HepG2 (cell line): Measurements from ENCODE around the gene NUP58. TPM values are rescaled to one million over a fixed set of nuclear protein-coding genes. Genes with fewer than 3 reads are reported as not detected.

Experiments used
- BRD4 ChIP-seq: sonication (generic); formaldehyde crosslinking; IDR thresholded peaks from 2 replicates; pipeline ENCODE4 v1.4.0; 2020; ENCODE audit warnings: missing genetic modification reagents
- DPF2 ChIP-seq: sonication (generic); formaldehyde crosslinking; IDR thresholded peaks from 2 replicates; pipeline ENCODE4 v1.4.0; 2020; ENCODE audit warnings: mild to moderate bottlenecking, low read depth, missing genetic modification reagents, borderline replicate concordance
- ELF1 ChIP-seq: sonication (generic); formaldehyde crosslinking; IDR thresholded peaks from 2 replicates; pipeline ENCODE4 v1.4.0; 2020; ENCODE audit warnings: missing genetic modification reagents
- ETV5 ChIP-seq: IDR thresholded peaks from 2 replicates; pipeline ENCODE4 v1.6.1; 2018; ENCODE audit warnings: missing biosample characterization, missing genetic modification reagents, inconsistent platforms, borderline replicate concordance
- HNF4A ChIP-seq: sonication (generic); formaldehyde crosslinking; IDR thresholded peaks from 2 replicates; pipeline ENCODE4 v1.4.0; 2020; ENCODE audit warnings: missing genetic modification reagents
- KDM1A ChIP-seq: IDR thresholded peaks from 2 replicates; pipeline ENCODE4 v1.6.1; 2016; ENCODE audit warnings: missing compliant biosample characterization
- SALL1 ChIP-seq: sonication (generic); formaldehyde crosslinking; IDR thresholded peaks from 2 replicates; pipeline ENCODE4 v1.8.0; 2022; ENCODE audit warnings: mild to moderate bottlenecking, missing genetic modification reagents
- SPEN ChIP-seq: sonication (generic); formaldehyde crosslinking; IDR thresholded peaks from 2 replicates; pipeline ENCODE4 v1.5.1; 2020; ENCODE audit warnings: low read depth, mild to moderate bottlenecking, missing genetic modification reagents
- ZNF33A ChIP-seq: sonication (generic); formaldehyde crosslinking; IDR thresholded peaks from 2 replicates; pipeline ENCODE4 v1.5.1; 2020; ENCODE audit warnings: missing genetic modification reagents, mild to moderate bottlenecking, moderate library complexity, borderline replicate concordance
- ZNF615 ChIP-seq: sonication (generic); formaldehyde crosslinking; IDR thresholded peaks from 2 replicates; pipeline ENCODE4 v1.5.0; 2020; ENCODE audit warnings: mild to moderate bottlenecking, missing genetic modification reagents, borderline replicate concordance
- ZNF678 ChIP-seq: sonication (generic); formaldehyde crosslinking; IDR thresholded peaks from 2 replicates; pipeline ENCODE4 v1.4.0; 2020; ENCODE audit warnings: mild to moderate bottlenecking, missing genetic modification reagents
- ZSCAN9 ChIP-seq: IDR thresholded peaks from 2 replicates; pipeline ENCODE4 v1.6.1; 2016; ENCODE audit warnings: borderline replicate concordance
- polyA plus RNA-seq, 8 experiments: library from polyadenylated mRNA; depleted of rRNA in 3 of 8; stranded (reverse) in 7 of 8; unstranded in 1 of 8; fragments of >200 nt; fragmentation: Illumina TruSeq in 4 of 8; extraction: Trizol in 4 of 8; gene quantifications; 2 replicates each; pipeline versions ENCODE4 v1.2.1 to v1.2.3, GENCODE V29; 2011 to 2016; ENCODE audit warnings: low read depth in 4 of 8, missing spikeins in 1 of 8, mixed read lengths in 1 of 8; ENCODE audit not compliant: insufficient read depth in 1 of 8
- total RNA-seq, 5 experiments: library from RNA; depleted of rRNA; stranded (reverse); fragments of >200 nt; fragmentation: Illumina TruSeq; extraction: Trizol; gene quantifications; 2 replicates each; pipeline ENCODE4 v1.2.3, GENCODE V29; 2016; ENCODE audit warnings: low read depth in 1 of 5
- TF ChIP-seq, protein P1 (sequence below): sonication (generic); formaldehyde crosslinking; IDR thresholded peaks from 2 replicates; pipeline ENCODE4 v1.5.1; 2020; ENCODE audit warnings: mild to moderate bottlenecking, missing genetic modification reagents, moderate library complexity
- TF ChIP-seq, protein P2 (sequence below): sonication (generic); formaldehyde crosslinking; IDR thresholded peaks from 2 replicates; pipeline ENCODE4 v1.4.0; 2020; ENCODE audit warnings: missing genetic modification reagents
- TF ChIP-seq, protein P3 (sequence below): sonication (generic); formaldehyde crosslinking; IDR thresholded peaks from 2 replicates; pipeline ENCODE4 v1.8.0; 2022; ENCODE audit warnings: low read depth, missing genetic modification reagents
- TF ChIP-seq, protein P4 (sequence below): sonication (generic); formaldehyde crosslinking; IDR thresholded peaks from 2 replicates; pipeline ENCODE4 v1.8.1; 2022; ENCODE audit warnings: low read depth, mild to moderate bottlenecking, missing genetic modification reagents

The NUP58 gene
- total and polyA plus RNA-seq, 2 of the 13 experiments (the other 11 are each of a cell fraction or from before 2014, with no cell fraction given): 45.4 to 46.5 TPM

DNA sequence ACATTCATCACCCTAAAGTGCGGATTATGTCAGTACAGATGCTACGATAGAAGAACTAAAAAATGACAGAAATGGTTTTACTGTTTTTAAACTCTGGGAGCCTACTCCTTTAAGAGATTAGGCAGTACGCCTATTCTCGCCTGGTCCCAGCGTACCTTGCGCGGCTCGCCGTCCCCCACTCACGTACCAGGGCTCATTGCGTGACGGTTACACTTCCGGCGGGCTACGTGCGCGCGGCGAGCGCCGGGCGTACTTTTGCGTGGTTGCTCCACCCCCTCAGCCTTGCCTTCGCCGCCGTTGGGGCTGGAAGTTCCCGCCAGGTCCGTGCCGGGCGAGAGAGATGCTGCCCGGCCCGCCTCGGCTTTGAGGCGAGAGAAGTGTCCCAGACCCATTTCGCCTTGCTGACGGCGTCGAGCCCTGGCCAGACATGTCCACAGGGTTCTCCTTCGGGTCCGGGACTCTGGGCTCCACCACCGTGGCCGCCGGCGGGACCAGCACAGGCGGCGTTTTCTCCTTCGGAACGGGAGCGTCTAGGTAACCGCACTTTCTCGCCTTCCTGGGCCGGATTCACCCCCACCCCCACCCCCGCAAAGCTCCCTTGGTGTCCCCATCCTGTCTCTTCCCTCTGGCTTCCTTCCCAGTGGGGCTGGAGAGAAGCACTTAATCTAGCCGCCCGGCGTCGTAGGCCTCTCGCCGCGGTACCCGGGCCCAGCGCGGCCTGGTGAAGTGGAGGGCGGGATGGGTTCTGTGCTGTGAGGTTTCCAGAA lies at the start of gene NUP58 (continued):
- TF ChIP-seq ZNF33A (CRISPR knock-in tag): no peak
- TF ChIP-seq ZNF678: no peak
- no peak for TF ChIP-seq ZNF615
- TF ChIP-seq, protein P1, sequence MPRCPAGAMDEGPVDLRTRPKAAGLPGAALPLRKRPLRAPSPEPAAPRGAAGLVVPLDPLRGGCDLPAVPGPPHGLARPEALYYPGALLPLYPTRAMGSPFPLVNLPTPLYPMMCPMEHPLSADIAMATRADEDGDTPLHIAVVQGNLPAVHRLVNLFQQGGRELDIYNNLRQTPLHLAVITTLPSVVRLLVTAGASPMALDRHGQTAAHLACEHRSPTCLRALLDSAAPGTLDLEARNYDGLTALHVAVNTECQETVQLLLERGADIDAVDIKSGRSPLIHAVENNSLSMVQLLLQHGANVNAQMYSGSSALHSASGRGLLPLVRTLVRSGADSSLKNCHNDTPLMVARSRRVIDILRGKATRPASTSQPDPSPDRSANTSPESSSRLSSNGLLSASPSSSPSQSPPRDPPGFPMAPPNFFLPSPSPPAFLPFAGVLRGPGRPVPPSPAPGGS (CRISPR knock-in tag): no peak
- TF ChIP-seq DPF2 (CRISPR knock-in tag): no peak
- TF ChIP-seq SPEN (CRISPR knock-in tag): peak; percentile 94
- no peak for TF ChIP-seq ZSCAN9
- peak; percentile 80 for TF ChIP-seq ELF1
- TF ChIP-seq HNF4A: no peak
- TF ChIP-seq KDM1A: no peak
- TF ChIP-seq SALL1 (CRISPR knock-in tag): peak; percentile 67; the same call in 1 of the 2 replicates
- TF ChIP-seq, protein P2, sequence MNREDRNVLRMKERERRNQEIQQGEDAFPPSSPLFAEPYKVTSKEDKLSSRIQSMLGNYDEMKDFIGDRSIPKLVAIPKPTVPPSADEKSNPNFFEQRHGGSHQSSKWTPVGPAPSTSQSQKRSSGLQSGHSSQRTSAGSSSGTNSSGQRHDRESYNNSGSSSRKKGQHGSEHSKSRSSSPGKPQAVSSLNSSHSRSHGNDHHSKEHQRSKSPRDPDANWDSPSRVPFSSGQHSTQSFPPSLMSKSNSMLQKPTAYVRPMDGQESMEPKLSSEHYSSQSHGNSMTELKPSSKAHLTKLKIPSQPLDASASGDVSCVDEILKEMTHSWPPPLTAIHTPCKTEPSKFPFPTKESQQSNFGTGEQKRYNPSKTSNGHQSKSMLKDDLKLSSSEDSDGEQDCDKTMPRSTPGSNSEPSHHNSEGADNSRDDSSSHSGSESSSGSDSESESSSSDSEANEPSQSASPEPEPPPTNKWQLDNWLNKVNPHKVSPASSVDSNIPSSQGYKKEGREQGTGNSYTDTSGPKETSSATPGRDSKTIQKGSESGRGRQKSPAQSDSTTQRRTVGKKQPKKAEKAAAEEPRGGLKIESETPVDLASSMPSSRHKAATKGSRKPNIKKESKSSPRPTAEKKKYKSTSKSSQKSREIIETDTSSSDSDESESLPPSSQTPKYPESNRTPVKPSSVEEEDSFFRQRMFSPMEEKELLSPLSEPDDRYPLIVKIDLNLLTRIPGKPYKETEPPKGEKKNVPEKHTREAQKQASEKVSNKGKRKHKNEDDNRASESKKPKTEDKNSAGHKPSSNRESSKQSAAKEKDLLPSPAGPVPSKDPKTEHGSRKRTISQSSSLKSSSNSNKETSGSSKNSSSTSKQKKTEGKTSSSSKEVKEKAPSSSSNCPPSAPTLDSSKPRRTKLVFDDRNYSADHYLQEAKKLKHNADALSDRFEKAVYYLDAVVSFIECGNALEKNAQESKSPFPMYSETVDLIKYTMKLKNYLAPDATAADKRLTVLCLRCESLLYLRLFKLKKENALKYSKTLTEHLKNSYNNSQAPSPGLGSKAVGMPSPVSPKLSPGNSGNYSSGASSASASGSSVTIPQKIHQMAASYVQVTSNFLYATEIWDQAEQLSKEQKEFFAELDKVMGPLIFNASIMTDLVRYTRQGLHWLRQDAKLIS: no peak
- TF ChIP-seq, protein P3, sequence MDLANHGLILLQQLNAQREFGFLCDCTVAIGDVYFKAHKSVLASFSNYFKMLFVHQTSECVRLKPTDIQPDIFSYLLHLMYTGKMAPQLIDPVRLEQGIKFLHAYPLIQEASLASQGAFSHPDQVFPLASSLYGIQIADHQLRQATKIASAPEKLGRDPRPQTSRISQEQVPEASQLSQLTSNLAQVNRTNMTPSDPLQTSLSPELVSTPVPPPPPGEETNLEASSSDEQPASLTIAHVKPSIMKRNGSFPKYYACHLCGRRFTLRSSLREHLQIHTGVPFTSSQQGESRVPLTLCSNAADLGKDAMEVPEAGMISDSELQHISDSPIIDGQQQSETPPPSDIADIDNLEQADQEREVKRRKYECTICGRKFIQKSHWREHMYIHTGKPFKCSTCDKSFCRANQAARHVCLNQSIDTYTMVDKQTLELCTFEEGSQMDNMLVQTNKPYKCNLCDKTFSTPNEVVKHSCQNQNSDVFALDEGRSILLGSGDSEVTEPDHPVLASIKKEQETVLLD (CRISPR knock-in tag): peak; percentile 54; the same call in 1 of the 2 replicates
- TF ChIP-seq BRD4 (CRISPR knock-in tag): no peak
- peak; percentile 91 for TF ChIP-seq ETV5
- TF ChIP-seq, protein P4, sequence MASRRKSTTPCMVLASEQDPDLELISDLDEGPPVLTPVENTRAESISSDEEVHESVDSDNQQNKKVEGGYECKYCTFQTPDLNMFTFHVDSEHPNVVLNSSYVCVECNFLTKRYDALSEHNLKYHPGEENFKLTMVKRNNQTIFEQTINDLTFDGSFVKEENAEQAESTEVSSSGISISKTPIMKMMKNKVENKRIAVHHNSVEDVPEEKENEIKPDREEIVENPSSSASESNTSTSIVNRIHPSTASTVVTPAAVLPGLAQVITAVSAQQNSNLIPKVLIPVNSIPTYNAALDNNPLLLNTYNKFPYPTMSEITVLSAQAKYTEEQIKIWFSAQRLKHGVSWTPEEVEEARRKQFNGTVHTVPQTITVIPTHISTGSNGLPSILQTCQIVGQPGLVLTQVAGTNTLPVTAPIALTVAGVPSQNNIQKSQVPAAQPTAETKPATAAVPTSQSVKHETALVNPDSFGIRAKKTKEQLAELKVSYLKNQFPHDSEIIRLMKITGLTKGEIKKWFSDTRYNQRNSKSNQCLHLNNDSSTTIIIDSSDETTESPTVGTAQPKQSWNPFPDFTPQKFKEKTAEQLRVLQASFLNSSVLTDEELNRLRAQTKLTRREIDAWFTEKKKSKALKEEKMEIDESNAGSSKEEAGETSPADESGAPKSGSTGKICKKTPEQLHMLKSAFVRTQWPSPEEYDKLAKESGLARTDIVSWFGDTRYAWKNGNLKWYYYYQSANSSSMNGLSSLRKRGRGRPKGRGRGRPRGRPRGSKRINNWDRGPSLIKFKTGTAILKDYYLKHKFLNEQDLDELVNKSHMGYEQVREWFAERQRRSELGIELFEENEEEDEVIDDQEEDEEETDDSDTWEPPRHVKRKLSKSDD (CRISPR knock-in tag): no peak
